ENCODE results near the gene MPG.

GRCh38 chr16:74747-75334, 3.2 kb upstream of the MPG start:
- no peak for TF ChIP-seq TCF12 (IDR thresholded peaks at IDR 0.05; ENCODE audit: low read depth)
- TF ChIP-seq YY1 (IDR thresholded peaks at IDR 0.05; ENCODE audit: low read depth), result no peak
- no peak for TF ChIP-seq EP300 (IDR thresholded peaks at IDR 0.05; ENCODE audit: borderline replicate concordance)
- no peak for TF ChIP-seq TAF1 (IDR thresholded peaks at IDR 0.05; ENCODE audit: low read depth)
- no peak for TF ChIP-seq ZBTB7A (IDR thresholded peaks at IDR 0.05; ENCODE audit: low read depth)
- no peak for TF ChIP-seq TEAD4 (IDR thresholded peaks at IDR 0.05)
- TF ChIP-seq NFIC (IDR thresholded peaks at IDR 0.05), result no peak
- TF ChIP-seq EGR1 (IDR thresholded peaks at IDR 0.05), result no peak
- no peak for TF ChIP-seq REST (IDR thresholded peaks at IDR 0.05; ENCODE audit: low read depth)
- no peak for TF ChIP-seq CEBPB (IDR thresholded peaks at IDR 0.05)
- no peak for TF ChIP-seq RAD21 (IDR thresholded peaks at IDR 0.05; ENCODE audit: low read depth)

All from Ishikawa (cell line).